Measurements from ENCODE around the gene PTPRM. TPM values are rescaled to one million over a fixed set of nuclear protein-coding genes. Genes with fewer than 3 reads are reported as not detected.

PTPRM gene
- total and polyA plus RNA-seq, 2 of the 8 experiments (the other 6 are each of a cell fraction or from before 2014, with no cell fraction given) = 4.1 to 7.0 TPM

- no peak overlapping the region for H2BK20ac ChIP-seq (ENCODE audit: low read length)
- DNase-seq (ENCODE audit: low read depth in 1 of 2, low spot score in 2 of 2) (no peak), FAIRE-seq (no peak)
- H4K20me1 ChIP-seq (replicated peaks in 1 of 2; ENCODE audit: control insufficient read depth in 1 of 2, insufficient read depth in 2 of 2, low read length in 2 of 2) = no peaks in the 10 kb centered on the region
- POLR2A ChIA-PET (ENCODE audit: partially characterized antibody) = no interaction called here
- no peak overlapping the region for H4K91ac ChIP-seq (replicated peaks; ENCODE audit: insufficient read length, low read length)
- H3K27ac ChIP-seq (ENCODE audit: low read depth, low read length) = no peak overlapping the region
- H2BK120ac ChIP-seq (replicated peaks; ENCODE audit: low read depth, low read length) = no peak overlapping the region
- no peaks in the 10 kb centered on the region for H3K23me2 ChIP-seq (ENCODE audit: low read depth, low read length)
- no peaks in the 10 kb centered on the region for H3K79me1 ChIP-seq (ENCODE audit: low read depth, low read length)
- H2BK12ac ChIP-seq (ENCODE audit: low read depth, low read length) = no peak overlapping the region
- WGBS, 2 experiments (ENCODE audit: extremely low coverage in 1 of 2, insufficient coverage in 1 of 2, insufficient read length in 1 of 2, insufficient replicate concordance in 2 of 2, low coverage in 1 of 2, low lambda C conversion rate in 2 of 2, missing lambda C conversion rate in 1 of 2) = 94% methylated on average over 4 of the region's 4 CpGs; no CpG with 5 or more reads in 1 of the 2 experiments
- H4K5ac ChIP-seq (ENCODE audit: insufficient read length, low read depth, low read length) = no peak overlapping the region
- H2BK5ac ChIP-seq (ENCODE audit: low read depth, low read length) = no peak overlapping the region
- CTCF ChIA-PET (ENCODE audit: partially characterized antibody) = no interaction called here
- H3K4me2 ChIP-seq (ENCODE audit: insufficient read depth in 1 of 2, low read depth in 2 of 2, low read length in 2 of 2) = no peak overlapping the region
- H3K23ac ChIP-seq (ENCODE audit: insufficient read length) = no peak overlapping the region
- no peaks in the 10 kb centered on the region for H3K9me3 ChIP-seq (ENCODE audit: insufficient read depth in 2 of 2, low read depth in 1 of 2, low read length in 1 of 2)
- H3K27me3 ChIP-seq (replicated peaks in 1 of 4; ENCODE audit: control insufficient read depth in 3 of 4, extremely low read depth in 1 of 4, insufficient read depth in 3 of 4, low read length in 3 of 4) = no peaks in the 10 kb centered on the region
- H3K9ac ChIP-seq (replicated peaks in 1 of 4; ENCODE audit: extremely low read depth in 1 of 4, low read depth in 3 of 4, low read length in 3 of 4) = no peak overlapping the region
- H3K14ac ChIP-seq (ENCODE audit: insufficient read length) = no peak overlapping the region
- H3K79me2 ChIP-seq (ENCODE audit: control insufficient read depth in 1 of 2, insufficient read depth in 2 of 2, low read length in 2 of 2) = no peaks in the 10 kb centered on the region
- TF ChIP-seq RFX5 (IDR thresholded peaks at IDR 0.05; ENCODE audit: borderline replicate concordance, low read depth, low read length) (no peak), FOSL1 (IDR thresholded peaks at IDR 0.05; ENCODE audit: insufficient read depth, low read depth, low read length) (no peak), SUZ12 (IDR thresholded peaks at IDR 0.05; ENCODE audit: low read length) (no peak), USF2 (IDR thresholded peaks at IDR 0.05; ENCODE audit: low read length) (no peak), TCF12 (IDR thresholded peaks at IDR 0.05; ENCODE audit: low read depth, low read length) (no peak), HDAC2 (IDR thresholded peaks at IDR 0.05; ENCODE audit: borderline replicate concordance in 1 of 2, low read depth in 2 of 2, low read length in 2 of 2) (no peak), NRF1 (IDR thresholded peaks at IDR 0.05; ENCODE audit: low read depth, low read length) (no peak), SP4 (IDR thresholded peaks at IDR 0.05; ENCODE audit: low read length) (no peak), CTBP2 (IDR thresholded peaks at IDR 0.05; ENCODE audit: borderline replicate concordance, insufficient read depth, insufficient read length, low read length) (no peak)
- TF ChIP-seq, protein P1, sequence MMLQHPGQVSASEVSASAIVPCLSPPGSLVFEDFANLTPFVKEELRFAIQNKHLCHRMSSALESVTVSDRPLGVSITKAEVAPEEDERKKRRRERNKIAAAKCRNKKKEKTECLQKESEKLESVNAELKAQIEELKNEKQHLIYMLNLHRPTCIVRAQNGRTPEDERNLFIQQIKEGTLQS (IDR thresholded peaks at IDR 0.05; ENCODE audit: insufficient read depth, low read depth, low read length) = no peak
- no peak overlapping the region for H2AFZ ChIP-seq (ENCODE audit: low read length)
- no peak overlapping the region for H3K4me3 ChIP-seq (ENCODE audit: extremely low read depth in 1 of 4, insufficient read depth in 2 of 4, low read depth in 3 of 4, low read length in 4 of 4)
- H3K4ac ChIP-seq (replicated peaks; ENCODE audit: insufficient read length, low read depth, low read length) = no peak overlapping the region
- no peaks in the 10 kb centered on the region for H3K36me3 ChIP-seq (ENCODE audit: control insufficient read depth in 2 of 4, insufficient read depth in 4 of 4, low read length in 3 of 4)
- H3K4me1 ChIP-seq (replicated peaks in 1 of 4; ENCODE audit: control insufficient read depth in 3 of 4, insufficient read depth in 4 of 4, low read length in 3 of 4) = no peaks in the 10 kb centered on the region
- no peak overlapping the region for H2BK15ac ChIP-seq (ENCODE audit: low read length)
- H4K8ac ChIP-seq (ENCODE audit: extremely low read depth, insufficient read depth, low read length) = no peak overlapping the region
- no peak overlapping the region for H2AK5ac ChIP-seq (ENCODE audit: low read depth, low read length)
- no peak overlapping the region for H3K56ac ChIP-seq (replicated peaks; ENCODE audit: insufficient read length, low read depth, low read length)
- no peak overlapping the region for H3K18ac ChIP-seq (ENCODE audit: extremely low read depth, low read length)
These were observed 312.6 kb downstream of the PTPRM start for GRCh38 chr18:7879717-7880116.
